COR-L47 (cell line): ENCODE results near the gene TGIF1.
"Not testable (repeated sequence)": the region's sequence is repeated elsewhere in the genome, so short reads cannot be mapped to it uniquely, and the experiment has no call there.

Experiments
- DNase-seq: peaks from one replicate; lab custom pipeline; 2025; lab: John Stamatoyannopoulos, UW

TGIF1 gene

GRCh38 chr18:3455907-3456685, 6.1 kb downstream of the TGIF1 start:
- no peak for DNase-seq

- peak; percentile 35 for DNase-seq
Observed at GRCh38 chr18:3456686-3457069, 6.7 kb downstream of the TGIF1 start.

- no peak for DNase-seq
Observed at GRCh38 chr18:3457261-3457724, 7.3 kb downstream of the TGIF1 start.

- DNase-seq, result no peak
Observed at GRCh38 chr18:3458378-3458777, 8.4 kb downstream of the TGIF1 start.

- DNase-seq, result no peak
Observed at GRCh38 chr18:3458952-3459853, 9.2 kb downstream of the TGIF1 start.

GRCh38 chr18:3460823-3461398, 10.9 kb downstream of the TGIF1 start:
- no peak for DNase-seq

- no peak for DNase-seq
Observed at GRCh38 chr18:3461704-3462103, 11.7 kb downstream of the TGIF1 start.

- no peak for DNase-seq
Observed at GRCh38 chr18:3463051-3463450, 13.1 kb downstream of the TGIF1 start.

GRCh38 chr18:3466045-3466444, 16.1 kb downstream of the TGIF1 start:
- no peak for DNase-seq

- no peak for DNase-seq
Observed at GRCh38 chr18:3466872-3467271, 16.9 kb downstream of the TGIF1 start.

- DNase-seq, result no peak
Observed at GRCh38 chr18:3468066-3468705, 18.2 kb downstream of the TGIF1 start.

GRCh38 chr18:3468833-3469232, 18.9 kb downstream of the TGIF1 start:
- DNase-seq, result no peak

- DNase-seq, result no peak
Observed at GRCh38 chr18:3471141-3471648, 21.2 kb downstream of the TGIF1 start.

- DNase-seq, result not testable (repeated sequence)
Observed at GRCh38 chr18:3472121-3472520, 22.1 kb downstream of the TGIF1 start.

GRCh38 chr18:3472681-3473544, 22.9 kb downstream of the TGIF1 start:
- DNase-seq, result no peak

GRCh38 chr18:3478262-3478978, 28.4 kb downstream of the TGIF1 start:
- no peak for DNase-seq

GRCh38 chr18:3479978-3480509, 30.1 kb downstream of the TGIF1 start:
- no peak for DNase-seq

GRCh38 chr18:3480827-3481573, 31.0 kb downstream of the TGIF1 start:
- DNase-seq, result no peak

- DNase-seq, result no peak
Observed at GRCh38 chr18:3481696-3482210, 31.8 kb downstream of the TGIF1 start.
